HG02943 (cell line): ENCODE data around the gene CUTC.

Experiments
- ATAC-seq: cut with Tn5 transposase; IDR thresholded peaks from one replicate; pipeline ENCODE4 v1.9.1; 2021; ENCODE audit warnings: mild to moderate bottlenecking, low read depth, moderate library complexity; ENCODE audit not compliant: unreplicated experiment

Gene CUTC

GRCh38 chr10:99781734-99782429 is 49.8 kb downstream of the CUTC start:
- ATAC-seq = no peak

- no peak for ATAC-seq
These were observed 50.6 kb downstream of the CUTC start, which contains the start of gene ABCC2 for GRCh38 chr10:99782447-99783286. TSS of gene ABCC2 (plus strand) at chr10:99782640. CDS start at chr10:99782845, 205 bp downstream.

- ATAC-seq = no peak
These were observed 52.1 kb downstream of the CUTC start for GRCh38 chr10:99784016-99784726.

GRCh38 chr10:99784727-99785441 is 52.9 kb downstream of the CUTC start:
- ATAC-seq = no peak

- no peak for ATAC-seq
These were observed 53.6 kb downstream of the CUTC start for GRCh38 chr10:99785646-99786045.

- ATAC-seq = no peak
These were observed 55.3 kb downstream of the CUTC start for GRCh38 chr10:99787311-99787710.

- ATAC-seq = no peak
These were observed 55.9 kb downstream of the CUTC start for GRCh38 chr10:99787782-99788445.

GRCh38 chr10:99788598-99789256 is 56.7 kb downstream of the CUTC start:
- ATAC-seq = no peak

- no peak for ATAC-seq
These were observed 59.8 kb downstream of the CUTC start for GRCh38 chr10:99791831-99792230.

GRCh38 chr10:99793819-99794218 is 61.8 kb downstream of the CUTC start:
- no peak for ATAC-seq

GRCh38 chr10:99796928-99797327 is 64.9 kb downstream of the CUTC start:
- no peak for ATAC-seq

- ATAC-seq = no peak
These were observed 66.0 kb downstream of the CUTC start for GRCh38 chr10:99798031-99798430.

- no peak for ATAC-seq
These were observed 66.9 kb downstream of the CUTC start for GRCh38 chr10:99798920-99799319.

- ATAC-seq = no peak
These were observed 67.6 kb downstream of the CUTC start for GRCh38 chr10:99799613-99800012.

- ATAC-seq = no peak
These were observed 72.4 kb downstream of the CUTC start for GRCh38 chr10:99804471-99804870.

- no peak for ATAC-seq
These were observed 73.2 kb downstream of the CUTC start for GRCh38 chr10:99805190-99805589.
